ENCODE results near the gene PPP2R3B.

PPP2R3B gene

GRCh38 chrX:370963-371745 is 15.6 kb downstream of the PPP2R3B start:
- H3K36me3 ChIP-seq (ENCODE audit: control insufficient read depth in 4 of 4, insufficient read depth in 4 of 4, low read length in 3 of 4): no peaks in the 10 kb centered on the region
- H3K9me3 ChIP-seq (ENCODE audit: control extremely low read depth in 1 of 5, control insufficient read depth in 4 of 5, insufficient read depth in 2 of 5, low read depth in 1 of 5, low read length in 4 of 5): no peaks in the 10 kb centered on the region
- peaks cover 4 to 39% (median 33%) of the 10 kb centered on the region in 4 experiments for H3K4me1 ChIP-seq (ENCODE audit: control extremely low read depth in 1 of 4, control insufficient read depth in 4 of 4, insufficient read depth in 4 of 4, low read length in 3 of 4)
- CTCF ChIA-PET: no interaction called here
- peaks cover 0 to 49% (median 11%) of the 10 kb centered on the region in 5 experiments for H3K27me3 ChIP-seq (replicated peaks in 2 of 5; ENCODE audit: control insufficient read depth in 4 of 5, insufficient read depth in 5 of 5, low read length in 4 of 5)
- DNase-seq: no peak
- H3K27ac ChIP-seq (ENCODE audit: insufficient read depth in 1 of 2, low read depth in 1 of 2, low read length in 2 of 2, poor library complexity in 1 of 2, severe bottlenecking in 2 of 2): no peak overlapping the region
- no peak overlapping the region for H3K4me3 ChIP-seq (ENCODE audit: control insufficient read depth in 1 of 7, extremely low read depth in 1 of 7, insufficient read depth in 4 of 7, low read depth in 2 of 7, low read length in 6 of 7)
- POLR2A ChIA-PET: no interaction called here
- whole genome bisulfite sequencing (ENCODE audit: insufficient coverage): 91% methylated on average over 46 of the region's 48 CpGs

DNA sequence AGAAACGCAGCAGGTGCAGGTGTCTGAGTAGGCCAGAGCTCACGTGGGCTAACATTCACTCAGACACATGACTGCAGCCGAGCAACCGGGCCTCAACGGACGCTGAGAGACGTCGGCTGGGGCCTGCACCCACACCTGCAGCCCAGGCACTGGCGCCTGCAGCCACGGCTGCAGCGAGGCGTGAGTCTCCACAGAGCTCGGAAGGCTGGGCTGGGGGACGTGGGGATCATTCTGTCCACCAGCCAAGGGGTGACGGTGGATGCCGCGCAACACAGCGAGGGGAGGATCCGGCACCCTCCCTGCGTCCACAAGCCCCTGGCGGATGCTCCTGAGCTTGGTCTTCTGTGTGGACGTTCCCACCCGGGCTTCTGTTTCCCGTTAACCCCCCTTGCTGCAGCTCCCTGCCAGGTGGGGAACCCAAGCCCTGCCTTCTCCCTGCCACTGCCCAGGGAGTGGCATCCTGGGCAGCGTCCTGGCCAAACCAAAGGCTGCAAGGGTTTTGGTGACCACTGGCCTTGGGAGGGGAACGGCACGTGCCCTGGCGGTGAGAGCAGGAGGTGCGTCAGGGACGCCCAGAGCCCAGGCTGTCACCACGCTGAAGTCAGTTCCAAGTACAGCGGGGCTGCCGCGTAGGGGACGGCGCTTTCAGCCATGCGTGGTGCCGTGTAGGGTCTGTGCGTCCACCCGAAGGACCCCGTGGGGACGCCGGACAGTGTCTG is 16.3 kb downstream of the PPP2R3B start:
- no peak overlapping the region for H3K4me3 ChIP-seq (ENCODE audit: control insufficient read depth in 1 of 7, extremely low read depth in 1 of 7, insufficient read depth in 4 of 7, low read depth in 2 of 7, low read length in 6 of 7)
- ChIA-PET CTCF (no interaction called here), POLR2A (no interaction called here)
- H3K27me3 ChIP-seq (replicated peaks in 2 of 5; ENCODE audit: control insufficient read depth in 4 of 5, insufficient read depth in 5 of 5, low read length in 4 of 5): peaks cover 0 to 46% (median 11%) of the 10 kb centered on the region in 5 experiments
- no peaks in the 10 kb centered on the region for H3K9me3 ChIP-seq (ENCODE audit: control extremely low read depth in 1 of 5, control insufficient read depth in 4 of 5, insufficient read depth in 2 of 5, low read depth in 1 of 5, low read length in 4 of 5)
- H3K27ac ChIP-seq (ENCODE audit: insufficient read depth in 1 of 2, low read depth in 1 of 2, low read length in 2 of 2, poor library complexity in 1 of 2, severe bottlenecking in 2 of 2): no peak overlapping the region
- no peak for DNase-seq
- no peaks in the 10 kb centered on the region for H3K36me3 ChIP-seq (ENCODE audit: control insufficient read depth in 4 of 4, insufficient read depth in 4 of 4, low read length in 3 of 4)
- WGBS (ENCODE audit: insufficient coverage): 96% methylated on average over 43 of the region's 43 CpGs
- peaks cover 4 to 39% (median 33%) of the 10 kb centered on the region in 4 experiments for H3K4me1 ChIP-seq (ENCODE audit: control extremely low read depth in 1 of 4, control insufficient read depth in 4 of 4, insufficient read depth in 4 of 4, low read length in 3 of 4)

DNA sequence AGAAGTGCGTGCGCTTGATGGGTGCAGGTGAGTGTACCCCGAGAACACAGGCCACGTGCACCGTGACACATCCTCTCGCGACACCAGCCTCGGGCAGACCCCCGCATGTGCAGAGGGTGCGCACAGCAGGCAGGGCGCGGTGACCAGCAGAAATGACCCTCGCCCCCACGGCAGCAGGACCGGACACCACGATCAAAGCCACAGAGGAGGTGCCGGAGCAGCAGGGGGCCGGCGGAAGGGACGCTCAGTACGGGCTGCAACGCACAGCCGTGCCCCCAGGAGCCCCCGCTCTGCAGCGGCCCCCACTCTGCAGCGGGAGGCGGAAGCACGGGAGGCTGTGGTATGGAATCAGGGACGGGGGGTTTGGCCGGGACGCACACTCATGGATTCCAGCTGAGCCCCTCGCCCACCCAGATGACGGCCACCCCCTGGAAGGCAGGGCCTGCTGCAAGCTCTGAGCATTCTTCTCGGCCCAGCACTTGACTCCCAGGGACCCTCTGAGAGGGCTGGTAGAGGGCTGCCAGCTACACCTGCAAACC is 17.1 kb downstream of the PPP2R3B start:
- H3K4me1 ChIP-seq (ENCODE audit: control extremely low read depth in 1 of 4, control insufficient read depth in 4 of 4, insufficient read depth in 4 of 4, low read length in 3 of 4): peaks cover 4 to 35% (median 30%) of the 10 kb centered on the region in 4 experiments
- H3K27ac ChIP-seq (ENCODE audit: insufficient read depth in 1 of 2, low read depth in 1 of 2, low read length in 2 of 2, poor library complexity in 1 of 2, severe bottlenecking in 2 of 2): no peak overlapping the region
- CTCF ChIA-PET: no interaction called here
- H3K27me3 ChIP-seq (replicated peaks in 2 of 5; ENCODE audit: control insufficient read depth in 4 of 5, insufficient read depth in 5 of 5, low read length in 4 of 5): peaks cover 0 to 38% (median 7%) of the 10 kb centered on the region in 5 experiments
- POLR2A ChIA-PET: no interaction called here
- H3K9me3 ChIP-seq (ENCODE audit: control extremely low read depth in 1 of 5, control insufficient read depth in 4 of 5, insufficient read depth in 2 of 5, low read depth in 1 of 5, low read length in 4 of 5): no peaks in the 10 kb centered on the region
- 98% methylated on average over 30 of the region's 34 CpGs for WGBS (ENCODE audit: insufficient coverage)
- H3K36me3 ChIP-seq (ENCODE audit: control insufficient read depth in 4 of 4, insufficient read depth in 4 of 4, low read length in 3 of 4): no peaks in the 10 kb centered on the region
- DNase-seq: no peak
- no peak overlapping the region for H3K4me3 ChIP-seq (ENCODE audit: control insufficient read depth in 1 of 7, extremely low read depth in 1 of 7, insufficient read depth in 4 of 7, low read depth in 2 of 7, low read length in 6 of 7)

- ChIA-PET CTCF (no interaction called here), POLR2A (no interaction called here)
- WGBS (ENCODE audit: insufficient coverage): 90% methylated on average over 18 of the region's 25 CpGs
- Histone ChIP-seq H3K9me3 (ENCODE audit: control extremely low read depth in 1 of 5, control insufficient read depth in 4 of 5, insufficient read depth in 2 of 5, low read depth in 1 of 5, low read length in 4 of 5) (peaks cover 0 to 2% (median under 1%) of the 10 kb centered on the region in 5 experiments), H3K27me3 (replicated peaks in 2 of 5; ENCODE audit: control insufficient read depth in 4 of 5, insufficient read depth in 5 of 5, low read length in 4 of 5) (peaks cover 0 to 31% (median 5%) of the 10 kb centered on the region in 5 experiments), H3K36me3 (ENCODE audit: control insufficient read depth in 4 of 4, insufficient read depth in 4 of 4, low read length in 3 of 4) (peaks cover 0 to 3% (median under 1%) of the 10 kb centered on the region in 4 experiments), H3K4me3 (ENCODE audit: control insufficient read depth in 1 of 7, extremely low read depth in 1 of 7, insufficient read depth in 4 of 7, low read depth in 2 of 7, low read length in 6 of 7) (no peak overlapping the region), H3K27ac (ENCODE audit: insufficient read depth in 1 of 2, low read depth in 1 of 2, low read length in 2 of 2, poor library complexity in 1 of 2, severe bottlenecking in 2 of 2) (no peak overlapping the region), H3K4me1 (ENCODE audit: control extremely low read depth in 1 of 4, control insufficient read depth in 4 of 4, insufficient read depth in 4 of 4, low read length in 3 of 4) (peaks cover 4 to 29% (median 24%) of the 10 kb centered on the region in 4 experiments)
- DNase-seq: no peak
Observed at GRCh38 chrX:368811-369562, 17.7 kb downstream of the PPP2R3B start.

DNA sequence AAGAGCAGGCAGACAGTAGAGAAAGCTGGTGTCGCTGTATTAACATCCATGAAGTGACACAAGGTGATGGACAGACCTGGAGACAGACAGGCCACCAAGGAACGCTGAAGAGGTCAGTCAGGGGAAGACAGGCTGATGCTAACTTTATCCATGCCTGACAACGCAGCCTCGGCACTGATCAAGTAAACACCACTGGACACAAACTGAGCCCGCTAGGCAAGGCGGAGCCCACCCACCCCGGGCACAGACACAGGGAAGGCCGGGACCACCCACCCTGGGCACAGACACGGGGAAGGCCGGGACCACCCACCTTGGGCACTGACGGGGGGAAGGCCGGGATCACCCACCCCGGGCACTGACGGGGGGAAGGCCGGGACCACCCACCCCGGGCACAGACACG is 18.8 kb downstream of the PPP2R3B start:
- WGBS (ENCODE audit: insufficient coverage): 92% methylated on average over 8 of the region's 17 CpGs

GRCh38 chrX:367349-367748 is 19.4 kb downstream of the PPP2R3B start:
- Histone ChIP-seq H3K36me3 (ENCODE audit: control insufficient read depth in 4 of 4, insufficient read depth in 4 of 4, low read length in 3 of 4) (peaks cover 0 to 8% (median 3%) of the 10 kb centered on the region in 4 experiments), H3K27ac (ENCODE audit: insufficient read depth in 1 of 2, low read depth in 1 of 2, low read length in 2 of 2, poor library complexity in 1 of 2, severe bottlenecking in 2 of 2) (no peak overlapping the region), H3K9me3 (ENCODE audit: control extremely low read depth in 1 of 5, control insufficient read depth in 4 of 5, insufficient read depth in 2 of 5, low read depth in 1 of 5, low read length in 4 of 5) (peaks cover 0 to 14% (median 10%) of the 10 kb centered on the region in 5 experiments), H3K27me3 (replicated peaks in 2 of 5; ENCODE audit: control insufficient read depth in 4 of 5, insufficient read depth in 5 of 5, low read length in 4 of 5) (peaks cover 0 to 16% (median 4%) of the 10 kb centered on the region in 5 experiments), H3K4me1 (ENCODE audit: control extremely low read depth in 1 of 4, control insufficient read depth in 4 of 4, insufficient read depth in 4 of 4, low read length in 3 of 4) (peaks cover 2 to 17% (median 12%) of the 10 kb centered on the region in 4 experiments), H3K4me3 (ENCODE audit: control insufficient read depth in 1 of 7, extremely low read depth in 1 of 7, insufficient read depth in 4 of 7, low read depth in 2 of 7, low read length in 6 of 7) (no peak overlapping the region)
- WGBS (ENCODE audit: insufficient coverage): 95% methylated on average over 13 of the region's 16 CpGs
- ChIA-PET POLR2A (no interaction called here), CTCF (no interaction called here)
- DNase-seq: no peak

More for the DNA sequence above, 18.8 kb downstream of the PPP2R3B start:
- ChIA-PET POLR2A (no interaction called here), CTCF (no interaction called here)
- Histone ChIP-seq H3K36me3 (ENCODE audit: control insufficient read depth in 4 of 4, insufficient read depth in 4 of 4, low read length in 3 of 4) (peaks cover 0 to 8% (median 3%) of the 10 kb centered on the region in 4 experiments), H3K27me3 (replicated peaks in 2 of 5; ENCODE audit: control insufficient read depth in 4 of 5, insufficient read depth in 5 of 5, low read length in 4 of 5) (peaks cover 0 to 22% (median 5%) of the 10 kb centered on the region in 5 experiments), H3K27ac (ENCODE audit: insufficient read depth in 1 of 2, low read depth in 1 of 2, low read length in 2 of 2, poor library complexity in 1 of 2, severe bottlenecking in 2 of 2) (no peak overlapping the region), H3K9me3 (ENCODE audit: control extremely low read depth in 1 of 5, control insufficient read depth in 4 of 5, insufficient read depth in 2 of 5, low read depth in 1 of 5, low read length in 4 of 5) (peaks cover 0 to 11% (median 8%) of the 10 kb centered on the region in 5 experiments), H3K4me1 (ENCODE audit: control extremely low read depth in 1 of 4, control insufficient read depth in 4 of 4, insufficient read depth in 4 of 4, low read length in 3 of 4) (peaks cover 3 to 22% (median 14%) of the 10 kb centered on the region in 4 experiments), H3K4me3 (ENCODE audit: control insufficient read depth in 1 of 7, extremely low read depth in 1 of 7, insufficient read depth in 4 of 7, low read depth in 2 of 7, low read length in 6 of 7) (no peak overlapping the region)
- DNase-seq: no peak

Data from common myeloid progenitor, CD34-positive (primary cell).